Smooth muscle cell (in vitro differentiated cells): ENCODE measurements around the gene CPPED1. TPM values are rescaled to one million over a fixed set of nuclear protein-coding genes. Genes with fewer than 3 reads are reported as not detected.

Source experiments
- DNase-seq: peaks from one replicate; lab custom pipeline; 2025; ENCODE audit not compliant: unreplicated experiment; lab: John Stamatoyannopoulos, UW
- H2AFZ ChIP-seq: fragments of 200-600 bp; sonication (generic); 2 replicates; pipeline ENCODE4 v1.6.0; 2016; ENCODE audit warnings: antibody characterized with exemption, low read depth, mild to moderate bottlenecking
- H3F3A ChIP-seq: fragments of 200-600 bp; sonication (generic); 2 replicates; pipeline ENCODE4 v1.6.0; 2017; ENCODE audit warnings: antibody characterized with exemption, low read depth
- H3K27ac ChIP-seq: fragments of 200-600 bp; sonication (generic); 2 replicates; pipeline ENCODE4 v1.5.1; 2016; ENCODE audit warnings: low read depth, mild to moderate bottlenecking
- H3K27me3 ChIP-seq: fragments of 200-600 bp; sonication (generic); 2 replicates; pipeline ENCODE4 v1.6.1; 2016; ENCODE audit warnings: low read depth, mild to moderate bottlenecking
- H3K36me3 ChIP-seq: fragments of 200-600 bp; sonication (generic); 2 replicates; pipeline ENCODE4 v1.5.1; 2016; ENCODE audit warnings: low read depth
- H3K4me1 ChIP-seq: fragments of 200-600 bp; sonication (generic); 2 replicates; pipeline ENCODE4 v1.5.1; 2016; ENCODE audit warnings: low read depth
- H3K4me2 ChIP-seq: fragments of 200-600 bp; sonication (generic); 2 replicates; pipeline ENCODE4 v1.6.0; 2016; ENCODE audit warnings: mild to moderate bottlenecking
- H3K4me3 ChIP-seq: fragments of 200-600 bp; sonication (generic); 2 replicates; pipeline ENCODE4 v1.5.1; 2016; ENCODE audit warnings: mild to moderate bottlenecking
- H3K79me2 ChIP-seq: fragments of 200-600 bp; sonication (generic); 2 replicates; pipeline ENCODE4 v1.6.0; 2016; ENCODE audit warnings: low read depth, mild to moderate bottlenecking
- H3K9ac ChIP-seq: fragments of 200-600 bp; sonication (generic); 2 replicates; pipeline ENCODE4 v1.6.0; 2016; ENCODE audit warnings: low read depth
- H3K9me3 ChIP-seq: fragments of 200-600 bp; sonication (generic); replicated peaks from 2 replicates; pipeline ENCODE4 v1.5.1; 2016; ENCODE audit warnings: low read depth
- H4K20me1 ChIP-seq: fragments of 200-600 bp; sonication (generic); 2 replicates; pipeline ENCODE4 v1.6.0; 2016; ENCODE audit warnings: low read depth
- CTCF ChIP-seq: fragments of 200-600 bp; sonication (generic); IDR thresholded peaks from 2 replicates; pipeline ENCODE4 v1.5.1; 2017; ENCODE audit warnings: borderline replicate concordance, mild to moderate bottlenecking, antibody characterized with exemption; ENCODE audit not compliant: insufficient read depth, poor library complexity, severe bottlenecking
- WGBS: methylation state at CpG from one replicate; pipeline ENCODE4 v1.1.7; 2016; ENCODE audit warnings: low lambda C conversion rate; 5-methylcytosine and 5-hydroxymethylcytosine counted together
- polyA plus RNA-seq: library from polyadenylated mRNA; unstranded; fragments of >200 nt; fragmentation: Nextera tagmentation; extraction: Ambion mirVana; gene quantifications from 2 replicates; pipeline ENCODE4 v1.2.1, GENCODE V29; 2016
- total RNA-seq: library from RNA; depleted of rRNA; stranded (reverse); fragments of >200 nt; gene quantifications from 2 replicates; pipeline ENCODE4 v1.2.3, GENCODE V29; 2014

The CPPED1 gene
- total and polyA plus RNA-seq, 2 experiments from 2014 or later, result 17.2 to 20.9 TPM

- DNase-seq, result no peak
- Histone ChIP-seq H3K9me3 (no peaks in the 10 kb centered on the region), H3K27me3 (no peaks in the 10 kb centered on the region), H3K9ac (no peak overlapping the region), H3F3A (no peaks in the 10 kb centered on the region), H3K27ac (no peak overlapping the region), H3K79me2 (no peaks in the 10 kb centered on the region), H2AFZ (no peak overlapping the region), H4K20me1 (no peaks in the 10 kb centered on the region), H3K4me3 (no peak overlapping the region), H3K4me1 (no peaks in the 10 kb centered on the region), H3K36me3 (no peaks in the 10 kb centered on the region), H3K4me2 (no peak overlapping the region)
- no peak for TF ChIP-seq CTCF
- WGBS, result 77% methylated on average over 16 of the region's 16 CpGs
Measured at GRCh38 chr16:12651765-12652512, 151.7 kb downstream of the CPPED1 start.

- Histone ChIP-seq H3K36me3 (no peaks in the 10 kb centered on the region), H3K4me3 (no peak overlapping the region), H2AFZ (no peak overlapping the region), H4K20me1 (no peaks in the 10 kb centered on the region), H3K4me1 (no peaks in the 10 kb centered on the region), H3K4me2 (no peak overlapping the region), H3F3A (no peaks in the 10 kb centered on the region), H3K9ac (no peak overlapping the region), H3K27ac (no peak overlapping the region), H3K79me2 (no peaks in the 10 kb centered on the region), H3K9me3 (no peaks in the 10 kb centered on the region), H3K27me3 (no peaks in the 10 kb centered on the region)
- no peak for TF ChIP-seq CTCF
- no peak for DNase-seq
- WGBS, result 96% methylated on average over 2 of the region's 2 CpGs
Measured at GRCh38 chr16:12649356-12649755, 154.3 kb downstream of the CPPED1 start.

DNA sequence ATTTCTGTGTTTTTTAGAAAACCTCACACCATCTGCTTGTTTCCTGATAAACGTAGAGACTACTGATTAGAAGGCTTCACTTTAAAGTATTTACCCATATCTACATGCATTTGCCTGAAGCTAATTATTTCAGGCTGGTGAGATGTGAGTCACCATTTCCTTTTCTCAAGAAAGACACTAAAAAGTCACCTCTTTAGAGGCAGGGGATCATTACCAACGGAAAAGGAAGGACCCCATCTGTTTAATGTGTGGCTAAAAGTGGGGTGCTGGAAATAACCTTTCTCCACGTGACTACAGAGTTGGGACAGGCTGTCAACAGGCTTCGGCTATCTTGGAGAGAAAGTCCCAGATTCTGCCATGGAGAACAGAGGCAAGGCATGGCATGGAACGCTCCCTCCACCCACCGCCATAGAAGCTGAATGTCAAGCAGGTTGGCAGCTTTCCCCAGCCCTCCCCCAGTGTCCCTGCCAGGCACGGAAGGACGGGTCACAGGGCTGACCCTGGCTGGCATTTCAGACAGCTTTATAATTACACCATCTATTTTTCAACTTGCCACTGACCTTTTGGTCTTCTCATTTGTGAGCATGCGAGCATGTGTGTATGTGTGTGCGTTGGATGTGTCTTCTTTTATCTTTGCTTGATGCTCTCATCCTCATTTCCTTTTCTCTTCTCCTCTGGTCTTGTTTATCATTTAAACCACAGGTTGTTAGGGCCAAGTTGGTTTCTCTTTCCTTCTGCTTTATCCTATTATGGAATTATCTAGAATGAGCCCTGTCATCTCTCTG lies 157.0 kb downstream of the CPPED1 start:
- Histone ChIP-seq H3K27me3 (no peaks in the 10 kb centered on the region), H3K27ac (no peak overlapping the region), H3K79me2 (no peaks in the 10 kb centered on the region), H3K4me3 (no peak overlapping the region), H2AFZ (no peak overlapping the region), H3K9me3 (no peaks in the 10 kb centered on the region), H3F3A (no peaks in the 10 kb centered on the region), H4K20me1 (no peaks in the 10 kb centered on the region), H3K4me2 (peak overlapping the region; percentile 33), H3K9ac (no peak overlapping the region), H3K4me1 (no peaks in the 10 kb centered on the region), H3K36me3 (no peaks in the 10 kb centered on the region)
- no peak for DNase-seq
- no peak for TF ChIP-seq CTCF
- 48% methylated on average over 10 of the region's 10 CpGs for WGBS
